Mucosa of gallbladder (tissue), 1 donor: ENCODE results near the gene TCF15. TPM values are rescaled to one million over a fixed set of nuclear protein-coding genes. Genes with fewer than 3 reads are reported as not detected.

Source experiments
- total RNA-seq: library from RNA; stranded (reverse); gene quantifications from one replicate; pipeline ENCODE4 v1.2.1, GENCODE V29; 2021
- donor health status: DM: no; HTN: no; CAD: no.

The TCF15 gene
- total RNA-seq, 1 donor from 2014 or later: 0.37 TPM

Other genes starting within 250 kb of the TCF15 start
- 13.6 TPM for gene TRIB3, start 229.5 kb downstream of the TCF15 start, total RNA-seq
- 133 TPM for gene RBCK1, start 202.0 kb downstream of the TCF15 start, total RNA-seq
- 36.9 TPM for gene TBC1D20, start 147.8 kb downstream of the TCF15 start, total RNA-seq
- gene CSNK2A1, start 66.5 kb downstream of the TCF15 start, total RNA-seq: 91.6 TPM
- gene SRXN1, start 42.9 kb upstream of the TCF15 start, total RNA-seq: 18.5 TPM
- gene SCRT2, start 65.5 kb upstream of the TCF15 start, total RNA-seq: not detected
- gene SLC52A3, start 158.2 kb upstream of the TCF15 start, total RNA-seq: 7.5 TPM
- gene FAM110A, start 223.4 kb upstream of the TCF15 start, total RNA-seq: 16.1 TPM